ENCODE data around the gene OARD1.

DNA sequence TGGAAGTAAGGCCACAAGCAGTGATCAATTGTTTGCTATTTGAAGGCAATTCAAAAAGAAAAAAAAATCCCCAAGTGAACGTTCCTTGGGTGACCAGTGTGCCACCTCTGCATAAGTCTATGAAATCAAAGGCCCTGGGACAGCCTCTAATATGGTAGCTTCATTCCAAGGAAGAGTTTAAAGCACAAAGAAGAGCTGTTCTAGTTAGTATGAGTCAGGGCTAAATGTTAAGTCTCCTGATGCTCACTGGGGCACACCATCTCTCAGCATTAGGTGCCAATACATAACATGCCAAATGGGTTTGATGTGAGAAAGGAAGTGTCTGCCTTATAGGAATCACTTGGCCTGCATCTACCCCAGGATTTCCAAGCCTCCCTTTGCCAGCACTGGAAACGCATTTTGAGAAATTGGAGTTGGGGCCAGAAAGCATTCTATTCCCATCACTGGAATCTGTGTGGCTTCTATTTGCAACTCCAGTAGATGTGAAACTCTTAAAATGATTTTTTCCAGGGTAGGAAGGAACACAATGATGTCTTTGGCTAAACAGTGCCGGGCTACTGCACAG lies 46.1 kb downstream of the OARD1 start:
- TF ChIP-seq, protein P1, sequence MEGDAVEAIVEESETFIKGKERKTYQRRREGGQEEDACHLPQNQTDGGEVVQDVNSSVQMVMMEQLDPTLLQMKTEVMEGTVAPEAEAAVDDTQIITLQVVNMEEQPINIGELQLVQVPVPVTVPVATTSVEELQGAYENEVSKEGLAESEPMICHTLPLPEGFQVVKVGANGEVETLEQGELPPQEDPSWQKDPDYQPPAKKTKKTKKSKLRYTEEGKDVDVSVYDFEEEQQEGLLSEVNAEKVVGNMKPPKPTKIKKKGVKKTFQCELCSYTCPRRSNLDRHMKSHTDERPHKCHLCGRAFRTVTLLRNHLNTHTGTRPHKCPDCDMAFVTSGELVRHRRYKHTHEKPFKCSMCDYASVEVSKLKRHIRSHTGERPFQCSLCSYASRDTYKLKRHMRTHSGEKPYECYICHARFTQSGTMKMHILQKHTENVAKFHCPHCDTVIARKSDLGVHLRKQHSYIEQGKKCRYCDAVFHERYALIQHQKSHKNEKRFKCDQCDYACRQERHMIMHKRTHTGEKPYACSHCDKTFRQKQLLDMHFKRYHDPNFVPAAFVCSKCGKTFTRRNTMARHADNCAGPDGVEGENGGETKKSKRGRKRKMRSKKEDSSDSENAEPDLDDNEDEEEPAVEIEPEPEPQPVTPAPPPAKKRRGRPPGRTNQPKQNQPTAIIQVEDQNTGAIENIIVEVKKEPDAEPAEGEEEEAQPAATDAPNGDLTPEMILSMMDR (IDR thresholded peaks at IDR 0.05; ENCODE audit: insufficient read depth, low read length, poor library complexity, severe bottlenecking): no peak
- TF ChIP-seq EZH2phosphoT487 (conservative IDR thresholded peaks at IDR 0.05; ENCODE audit: low read length): no peak

Measured in SU-DHL-6 (cell line).